Endodermal cell (in vitro differentiated cells): ENCODE measurements around the gene SLAMF7. TPM values are rescaled to one million over a fixed set of nuclear protein-coding genes. Genes with fewer than 3 reads are reported as not detected.
"Not testable (repeated sequence)": the region's sequence is repeated elsewhere in the genome, so short reads cannot be mapped to it uniquely, and the experiment has no call there.

ENCODE experiments used
- DNase-seq: peaks from one replicate; pipeline ENCODE4 v3.0.0-alpha.2; 2017
- H3K27ac ChIP-seq: 2 replicates; pipeline ENCODE4 v1.5.1; 2013; ENCODE audit warnings: mild to moderate bottlenecking, low read depth, low read length, moderate library complexity
- H3K27me3 ChIP-seq: 2 replicates; pipeline ENCODE4 v1.6.1; 2013; ENCODE audit warnings: mild to moderate bottlenecking, low read length, moderate library complexity; ENCODE audit not compliant: insufficient read depth, control insufficient read depth, poor library complexity, severe bottlenecking
- H3K36me3 ChIP-seq: 2 replicates; pipeline ENCODE4 v1.7.0; 2013; ENCODE audit warnings: mild to moderate bottlenecking, low read length, moderate library complexity; ENCODE audit not compliant: control insufficient read depth, insufficient read depth
- H3K4me1 ChIP-seq: one replicate; pipeline ENCODE4 v1.7.0; 2013; ENCODE audit warnings: low read length; ENCODE audit not compliant: control insufficient read depth, insufficient read depth
- H3K4me3 ChIP-seq: 2 replicates; pipeline ENCODE4 v1.5.1; 2013; ENCODE audit warnings: mild to moderate bottlenecking, low read length, moderate library complexity
- H3K9ac ChIP-seq: 2 replicates; pipeline ENCODE4 v1.6.1; 2013; ENCODE audit warnings: mild to moderate bottlenecking, low read length, moderate library complexity; ENCODE audit not compliant: poor library complexity, severe bottlenecking; ENCODE audit errors: extremely low read depth
- H3K9me3 ChIP-seq: 2 replicates; pipeline ENCODE4 v1.6.1; 2013; ENCODE audit warnings: mild to moderate bottlenecking, low read length, moderate library complexity; ENCODE audit not compliant: control insufficient read depth
- H3K27ac Mint-ChIP-seq: 2 replicates; pipeline ENCODE4 v1.8.0; 2020; ENCODE audit warnings: mixed read lengths
- H3K27me3 Mint-ChIP-seq: 2 replicates; pipeline ENCODE4 v1.8.0; 2021; ENCODE audit warnings: mild to moderate bottlenecking, mixed read lengths; ENCODE audit not compliant: insufficient read depth
- H3K36me3 Mint-ChIP-seq: 2 replicates; pipeline ENCODE4 v1.8.0; 2020; ENCODE audit warnings: low read depth, mixed read lengths
- H3K4me1 Mint-ChIP-seq: 2 replicates; pipeline ENCODE4 v1.8.0; 2020; ENCODE audit warnings: mixed read lengths
- H3K4me3 Mint-ChIP-seq: 2 replicates; pipeline ENCODE4 v1.8.0; 2020; ENCODE audit warnings: mild to moderate bottlenecking, moderate library complexity, mixed read lengths
- H3K9me3 Mint-ChIP-seq: 2 replicates; pipeline ENCODE4 v1.8.0; 2020; ENCODE audit warnings: mild to moderate bottlenecking, mixed read lengths
- CTCF ChIP-seq: fragments of 200-600 bp; sonication (generic); conservative IDR thresholded peaks from 2 replicates; pipeline ENCODE4 v1.5.0; 2021; ENCODE audit warnings: antibody characterized with exemption, mild to moderate bottlenecking
- WGBS, 2 experiments: methylation state at CpG; one replicate each; pipeline versions ENCODE4 v1.1.5 to v1.1.7; 2013; ENCODE audit warnings: missing lambda C conversion rate in 2 of 2, mixed read lengths in 1 of 2; ENCODE audit not compliant: insufficient coverage in 1 of 2, insufficient read length in 1 of 2; 5-methylcytosine and 5-hydroxymethylcytosine counted together
- long read RNA-seq, 4 experiments: library from polyadenylated mRNA in 2 of 4; library from RNA in 1 of 4; library from capped mRNA in 1 of 4; stranded (forward) in 3 of 4; unstranded in 1 of 4; transcript quantifications; one replicate each; pipeline ENCODE4 v2.0.0, GENCODE V29; 2020 to 2021; ENCODE audit warnings: inconsistent platforms in 1 of 4
- polyA plus RNA-seq, 2 experiments: library from polyadenylated mRNA; stranded (reverse); fragments of 50-300 nt; gene quantifications; one replicate each; pipeline ENCODE4 v1.2.3, GENCODE V29; 2013
- total RNA-seq, 2 donors: library from RNA; stranded (reverse); fragmentation: NEBNext Ultra II Directional in 1 of 2; extraction: Animal tissue kit (Norgen Biotek cat#: 25700) in 1 of 2; gene quantifications; 2 replicates in 1 of 2; 3 replicates in 1 of 2; pipeline ENCODE4 v1.2.1, GENCODE V29; 2021

SLAMF7 gene
- not detected for total RNA-seq
- polyA plus RNA-seq (2013, experiment 1 of 2): not detected
- not detected for polyA plus RNA-seq (2013, experiment 2 of 2)
- long read RNA-seq, experiment 1: 0 reads
- long read RNA-seq, experiment 2: 0 reads
- long read RNA-seq, experiment 3: 0 reads
- long read RNA-seq, experiment 4: 0 reads

GRCh38 chr1:160739098-160739511, at the start of gene SLAMF7:
Gene SLAMF7 (plus strand): TSS chr1:160739247. CDS start chr1:160739302, 55 bp downstream.
- TF ChIP-seq CTCF: no peak
- H3K27me3 Mint-ChIP-seq: no peaks in the 10 kb centered on the region
- peaks cover 3% of the 10 kb centered on the region for H3K36me3 Mint-ChIP-seq
- Histone ChIP-seq H3K4me1 (no peaks in the 10 kb centered on the region), H3K27ac (no peak within 1 kb of the TSS), H3K36me3 (no peaks in the 10 kb centered on the region), H3K4me3 (no peak within 1 kb of the TSS), H3K9me3 (peaks cover 21% of the 10 kb centered on the region), H3K9ac (no peak within 1 kb of the TSS), H3K27me3 (no peaks in the 10 kb centered on the region)
- peaks cover 8% of the 10 kb centered on the region for H3K4me1 Mint-ChIP-seq
- H3K9me3 Mint-ChIP-seq: peaks cover 27% of the 10 kb centered on the region
- H3K4me3 Mint-ChIP-seq: no peak within 1 kb of the TSS
- no peak for DNase-seq
- WGBS, 2 experiments: 90 to 96% methylated on average over 4 to 5 of the region's 5 CpGs
- H3K27ac Mint-ChIP-seq: no peak within 1 kb of the TSS

DNA sequence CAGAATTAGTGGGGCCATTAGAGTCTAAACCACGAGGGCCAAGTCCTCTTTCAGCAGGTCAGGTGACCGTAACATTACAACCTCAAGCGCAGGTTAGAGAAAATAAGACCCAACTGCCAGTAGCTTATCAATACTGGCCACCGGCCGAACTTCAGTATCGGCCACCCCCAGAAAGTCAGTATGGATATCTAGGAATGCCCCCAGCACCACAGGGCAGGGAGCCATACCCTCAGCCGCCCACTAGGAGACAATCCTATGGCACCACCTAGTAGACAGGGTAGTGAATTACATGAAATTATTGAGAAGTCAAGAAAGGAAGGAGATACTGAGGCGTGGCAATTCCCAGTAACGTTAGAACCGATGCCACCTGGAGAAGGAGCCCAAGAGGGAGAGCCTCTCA, 46.7 kb upstream of the SLAMF7 start:
- not testable (repeated sequence) for H3K4me3 Mint-ChIP-seq, H3K4me1 ChIP-seq
- WGBS, 2 experiments: 89 to 97% methylated on average over 6 to 10 of the region's 10 CpGs

DNA sequence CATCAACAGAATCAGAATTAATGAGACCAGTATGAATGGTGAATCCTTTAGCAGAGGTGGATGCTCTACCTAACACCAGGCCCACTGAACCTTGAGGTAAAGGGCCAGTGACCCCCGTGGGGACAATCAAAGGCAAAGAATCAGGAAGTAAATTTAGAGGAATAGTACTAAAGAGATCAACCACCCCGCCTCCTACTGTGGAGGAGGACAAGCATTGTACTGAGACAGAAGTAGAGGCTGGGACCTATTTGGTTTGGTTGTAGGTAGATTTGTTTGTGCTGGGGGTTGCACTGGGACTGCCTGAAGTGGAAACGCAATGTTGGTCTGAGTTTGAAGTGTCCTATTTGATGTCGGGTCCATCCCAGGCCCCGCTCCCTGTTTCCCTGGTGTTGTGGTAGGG, 36.9 kb upstream of the SLAMF7 start:
- Mint-ChIP-seq H3K36me3 (no peaks in the 10 kb centered on the region), H3K27ac (no peak overlapping the region), H3K27me3 (no peaks in the 10 kb centered on the region), H3K9me3 (peaks cover under 1% of the 10 kb centered on the region), H3K4me1 (peaks cover 8% of the 10 kb centered on the region), H3K4me3 (no peak overlapping the region)
- H3K4me1 ChIP-seq: no peaks in the 10 kb centered on the region
- H3K27ac ChIP-seq: no peak overlapping the region
- no peak for DNase-seq
- H3K4me3 ChIP-seq: no peak overlapping the region
- H3K9ac ChIP-seq: no peak overlapping the region
- no peaks in the 10 kb centered on the region for H3K9me3 ChIP-seq
- H3K27me3 ChIP-seq: no peaks in the 10 kb centered on the region
- no peaks in the 10 kb centered on the region for H3K36me3 ChIP-seq
- WGBS, 2 experiments: 83 to 87% methylated on average over 2 to 5 of the region's 5 CpGs
- TF ChIP-seq CTCF: no peak

More for the DNA sequence above, 46.7 kb upstream of the SLAMF7 start:
- Mint-ChIP-seq H3K9me3 (peaks cover 16% of the 10 kb centered on the region), H3K4me1 (peaks cover 35% of the 10 kb centered on the region)
- TF ChIP-seq CTCF: peak; percentile 70
- not testable (repeated sequence) for H3K36me3 Mint-ChIP-seq, H3K27ac Mint-ChIP-seq, H3K9ac ChIP-seq, H3K27me3 Mint-ChIP-seq, H3K27me3 ChIP-seq, H3K4me3 ChIP-seq, H3K36me3 ChIP-seq, H3K9me3 ChIP-seq, DNase-seq, H3K27ac ChIP-seq
